Measurements from ENCODE around the gene PARS2. TPM values are rescaled to one million over a fixed set of nuclear protein-coding genes. Genes with fewer than 3 reads are reported as not detected.

PARS2 gene
- polyA plus RNA-seq, 1 donor from 2014 or later: 1.9 TPM

DNA sequence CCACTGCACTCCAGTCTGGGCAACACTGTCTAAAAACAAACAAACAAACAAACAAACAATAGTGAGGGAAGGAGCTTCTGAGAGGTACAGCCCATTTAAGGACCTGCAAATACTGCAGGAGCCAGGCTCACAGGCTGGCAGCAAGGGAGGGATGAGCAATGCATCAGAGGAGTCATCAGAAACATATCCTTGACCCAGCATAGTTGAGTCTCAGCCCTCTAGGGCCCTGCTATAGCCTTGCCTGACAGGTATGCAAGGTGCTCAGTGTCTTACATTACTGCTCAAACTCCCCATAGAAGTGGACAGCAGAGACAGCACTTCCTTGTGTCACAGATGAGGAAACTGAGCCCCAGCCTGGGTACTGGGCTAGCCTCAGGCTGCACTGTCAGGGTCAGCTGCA lies 55.9 kb downstream of the PARS2 start:
- Histone ChIP-seq H3K9me3 (ENCODE audit: low read length) (no peaks in the 10 kb centered on the region), H3K27me3 (ENCODE audit: insufficient read depth, low read depth, low read length) (no peaks in the 10 kb centered on the region), H3K79me2 (replicated peaks; ENCODE audit: insufficient read depth, low read length) (no peaks in the 10 kb centered on the region), H3K9ac (ENCODE audit: low read length) (no peak overlapping the region), H3K9me2 (ENCODE audit: insufficient read depth, low read length) (no peaks in the 10 kb centered on the region), H4K20me1 (ENCODE audit: insufficient read depth) (no peaks in the 10 kb centered on the region), H3F3A (ENCODE audit: insufficient read depth, low read length, poor library complexity, severe bottlenecking) (no peaks in the 10 kb centered on the region), H3K4me3 (ENCODE audit: low read length) (no peak overlapping the region), H3K36me3 (ENCODE audit: insufficient read depth, low read length) (no peaks in the 10 kb centered on the region), H2AFZ (ENCODE audit: low read depth, low read length) (no peak overlapping the region), H3K4me2 (ENCODE audit: low read length) (no peak overlapping the region), H3K27ac (ENCODE audit: low read length) (no peak overlapping the region)
- TF ChIP-seq MXI1 (conservative IDR thresholded peaks at IDR 0.05; ENCODE audit: poor library complexity, severe bottlenecking): no peak

Other genes with a start within 250 kb of the PARS2 start
- gene ACOT11, start 216.3 kb downstream of the PARS2 start, polyA plus RNA-seq: not detected in 2 replicates
- gene FAM151A, start 141.0 kb downstream of the PARS2 start, polyA plus RNA-seq: not detected in 2 replicates
- gene MROH7, start 122.7 kb downstream of the PARS2 start, polyA plus RNA-seq: not detected in 2 replicates
- gene TTC4, start 48.7 kb downstream of the PARS2 start, polyA plus RNA-seq: 22.5 and 27.2 TPM in 2 replicates
- not detected in 2 replicates for gene TTC22, start 36.8 kb upstream of the PARS2 start, polyA plus RNA-seq
- 91.3 and 103 TPM in 2 replicates for gene DHCR24, start 122.7 kb upstream of the PARS2 start, polyA plus RNA-seq
- gene TMEM61, start 216.1 kb upstream of the PARS2 start, polyA plus RNA-seq: not detected in 2 replicates
- not detected in 2 replicates for gene BSND, start 234.4 kb upstream of the PARS2 start, polyA plus RNA-seq